Stimulated activated CD8-positive, alpha-beta memory T cell treated with anti-CD3 and anti-CD28 coated beads, Interleukin-2, amount 100 ng/mL, for 48 hours (primary cell): ENCODE results near the gene PTPRH.

Source experiments
- DNase-seq, 2 donors: peaks; one replicate each; pipeline ENCODE4 v3.0.0-alpha.2; 2020; ENCODE audit warnings: low read depth in 2 of 2

PTPRH gene

DNA sequence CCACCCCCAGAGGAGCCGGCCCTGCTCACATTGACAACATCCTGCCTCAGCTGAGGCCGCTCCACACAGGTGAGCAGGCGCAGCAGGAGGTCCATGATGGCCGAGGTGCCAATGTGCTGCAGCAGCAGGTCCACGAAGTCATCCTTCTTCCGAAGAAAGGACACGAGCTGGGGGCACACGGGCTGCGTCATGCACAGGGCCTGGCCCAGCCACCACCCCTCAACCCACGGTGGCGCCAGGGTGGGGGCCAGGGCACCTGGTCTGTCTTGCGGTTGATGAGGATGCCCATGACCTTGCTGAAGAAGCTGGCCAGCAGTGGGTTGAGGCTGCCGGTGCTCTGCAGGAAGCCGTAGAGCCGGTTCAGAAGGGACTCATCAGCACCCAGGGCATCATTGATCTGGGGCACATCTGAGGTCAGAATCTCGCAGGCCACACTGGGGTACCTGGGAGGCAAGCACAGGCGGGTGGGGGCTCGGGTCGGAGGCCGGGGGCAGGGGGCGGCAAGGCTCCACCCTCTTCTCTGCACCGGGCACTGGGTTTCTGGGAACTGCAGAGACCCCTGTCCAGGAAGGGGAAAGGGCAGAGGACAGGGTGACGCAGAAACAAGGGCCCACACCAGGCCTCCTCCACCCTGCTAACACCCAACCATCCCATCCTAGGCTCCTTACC lies 36.1 kb upstream of the PTPRH start:
- DNase-seq, result no peak

GRCh38 chr19:55244004-55244680 lies 34.8 kb upstream of the PTPRH start:
- no peak for DNase-seq

DNA sequence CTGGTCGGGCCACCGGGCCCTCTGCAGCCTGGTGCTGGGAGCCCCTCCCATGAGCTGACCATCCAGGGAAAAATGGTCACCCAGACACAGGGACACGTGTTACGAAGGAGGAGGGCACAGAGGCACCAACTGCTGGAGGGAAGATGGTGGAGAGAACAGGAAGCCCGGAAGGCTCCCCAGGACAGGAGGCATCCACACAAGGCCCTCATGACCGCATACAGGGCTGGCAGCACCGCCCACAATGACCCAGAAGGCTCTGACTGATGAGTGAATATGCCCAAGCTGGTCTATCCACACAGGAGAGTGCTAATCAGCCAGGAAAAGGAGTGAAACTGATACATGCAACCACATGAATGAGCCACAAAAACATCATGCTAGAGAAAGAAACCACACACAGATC lies 33.2 kb upstream of the PTPRH start:
- DNase-seq, result no peak

GRCh38 chr19:55241935-55242464 lies 32.7 kb upstream of the PTPRH start:
- no peak for DNase-seq

GRCh38 chr19:55241143-55241934 lies 32.0 kb upstream of the PTPRH start:
- no peak for DNase-seq

GRCh38 chr19:55240713-55241020 lies 31.4 kb upstream of the PTPRH start:
- no peak for DNase-seq

GRCh38 chr19:55239004-55239403 lies 29.7 kb upstream of the PTPRH start:
- DNase-seq, result no peak

DNA sequence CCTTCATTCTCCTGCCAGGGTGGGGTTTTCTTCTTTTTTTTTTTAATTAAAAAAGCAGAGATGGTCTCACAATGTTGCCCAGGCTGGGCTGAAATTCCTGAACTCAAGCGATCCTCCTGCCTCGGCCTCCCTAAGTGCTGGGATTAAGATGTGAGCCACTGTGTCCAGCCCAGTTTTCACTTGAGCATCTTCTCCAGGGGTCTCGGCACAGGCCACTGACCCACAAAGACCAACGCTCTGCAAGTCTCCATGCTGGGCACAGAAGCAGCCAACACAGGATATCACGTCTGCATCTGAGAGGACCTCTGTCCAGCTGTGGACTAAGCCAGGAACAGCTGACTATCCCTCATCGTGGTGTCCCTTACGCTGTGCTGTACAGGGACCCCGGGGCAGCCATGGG lies 28.7 kb upstream of the PTPRH start:
- DNase-seq, result no peak

DNA sequence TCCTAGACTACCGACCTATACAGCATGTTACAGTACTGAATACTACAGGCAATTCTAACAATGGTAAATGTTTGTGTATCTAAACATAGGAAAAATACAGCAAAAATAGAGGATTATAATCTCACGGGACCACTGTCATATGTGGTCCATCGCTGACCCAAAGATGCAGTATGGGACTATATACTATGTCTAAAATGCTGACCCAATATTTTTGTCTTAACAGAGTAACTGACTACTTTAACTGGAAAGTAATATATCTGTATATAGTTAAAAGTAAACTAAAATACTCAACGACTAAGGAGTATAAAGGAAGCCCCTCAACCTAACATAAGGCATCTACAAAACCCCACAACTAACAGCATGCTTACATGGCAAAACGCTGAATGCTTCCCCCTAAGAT lies 23.7 kb upstream of the PTPRH start:
- DNase-seq, result no peak

DNA sequence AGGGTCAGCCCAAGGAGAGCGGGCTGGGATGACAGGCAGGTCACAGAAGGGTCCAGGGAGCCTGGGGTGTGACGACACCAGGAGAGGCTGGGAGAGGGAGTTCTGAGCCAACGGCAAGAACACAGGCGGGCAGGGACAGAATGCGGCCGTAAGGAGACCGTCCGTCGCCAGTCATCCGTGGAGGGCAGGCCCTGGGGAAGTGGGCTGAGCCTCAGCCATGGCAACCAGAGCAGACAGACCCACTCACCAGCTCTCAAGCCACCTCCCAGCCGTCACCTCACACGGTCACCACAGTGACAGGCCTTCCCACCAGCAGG lies 22.9 kb upstream of the PTPRH start:
- DNase-seq, result no peak

DNA sequence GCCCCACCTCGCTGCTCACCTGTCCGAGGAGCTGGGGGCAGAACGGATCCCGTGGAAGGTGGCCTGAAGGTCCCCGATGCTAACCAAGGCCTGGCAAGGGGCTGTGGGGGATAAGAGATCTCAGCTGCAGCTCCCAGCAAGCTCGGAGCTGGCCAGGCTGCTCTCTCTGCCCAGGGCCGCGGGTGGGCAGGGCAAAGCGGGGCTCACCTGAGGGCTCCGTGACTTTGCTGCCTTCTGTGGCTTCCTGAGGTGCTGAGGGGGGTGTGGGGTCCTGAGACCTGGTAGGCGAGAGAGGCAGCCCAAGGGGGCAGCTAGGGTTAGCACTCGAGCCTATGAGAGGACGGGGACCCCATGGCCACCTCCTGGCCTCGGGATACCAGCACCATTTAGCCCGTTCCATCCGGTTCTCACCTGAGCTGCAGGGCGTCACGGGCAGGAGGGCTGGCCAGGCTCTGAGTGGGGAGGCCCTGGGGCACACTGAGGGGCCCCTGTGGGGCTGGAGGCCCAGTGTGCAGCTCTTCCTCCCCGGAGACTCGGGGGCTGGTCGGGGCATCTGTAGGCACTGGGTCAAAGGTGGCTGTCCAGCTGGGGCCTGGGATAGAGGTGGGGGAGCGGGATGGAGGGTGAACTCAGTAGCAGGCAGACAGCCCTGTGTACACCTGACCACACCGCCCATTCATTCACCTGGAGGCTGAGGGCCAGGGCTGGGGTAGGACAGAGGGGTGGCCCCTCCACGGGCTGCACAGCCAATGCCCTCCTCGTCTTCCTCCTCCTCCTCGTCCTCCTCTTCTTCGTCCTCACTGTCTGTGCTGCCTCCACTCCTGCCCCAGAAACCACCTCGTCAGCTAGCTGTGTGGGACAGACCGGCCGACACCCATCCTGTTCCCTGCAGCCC lies 22.3 kb upstream of the PTPRH start:
- DNase-seq, result no peak

GRCh38 chr19:55230780-55231179 lies 21.5 kb upstream of the PTPRH start:
- no peak for DNase-seq

DNA sequence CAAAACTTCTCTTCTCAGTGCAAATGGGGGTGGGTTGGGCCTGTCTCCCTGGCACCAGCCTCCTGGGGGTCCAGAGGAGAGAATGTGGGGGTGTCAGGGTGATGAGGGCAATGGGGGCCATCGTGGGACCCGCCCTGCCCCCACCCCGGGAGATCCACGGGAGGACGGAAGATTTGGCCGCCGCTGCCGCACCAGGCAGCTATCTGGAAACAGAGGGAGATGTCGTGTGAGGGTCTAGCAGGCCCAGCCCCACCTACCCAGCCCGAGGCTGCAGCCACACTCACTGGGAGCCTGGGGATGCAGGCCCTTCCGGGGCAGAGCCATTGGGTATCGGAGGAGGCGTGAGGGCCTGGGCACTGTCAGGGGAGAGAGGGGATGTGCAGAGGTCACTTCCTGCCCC lies 21.0 kb upstream of the PTPRH start:
- no peak for DNase-seq

GRCh38 chr19:55229789-55230182 lies 20.5 kb upstream of the PTPRH start:
- no peak for DNase-seq

- DNase-seq, result no peak
These were observed 20.0 kb upstream of the PTPRH start for GRCh38 chr19:55229145-55229788.

GRCh38 chr19:55228403-55229031 lies 19.2 kb upstream of the PTPRH start, which contains the start of gene TMEM86B:
Gene TMEM86B (minus strand): TSS chr19:55228763. CDS start chr19:55228741, 22 bp downstream.
- no peak for DNase-seq

DNA sequence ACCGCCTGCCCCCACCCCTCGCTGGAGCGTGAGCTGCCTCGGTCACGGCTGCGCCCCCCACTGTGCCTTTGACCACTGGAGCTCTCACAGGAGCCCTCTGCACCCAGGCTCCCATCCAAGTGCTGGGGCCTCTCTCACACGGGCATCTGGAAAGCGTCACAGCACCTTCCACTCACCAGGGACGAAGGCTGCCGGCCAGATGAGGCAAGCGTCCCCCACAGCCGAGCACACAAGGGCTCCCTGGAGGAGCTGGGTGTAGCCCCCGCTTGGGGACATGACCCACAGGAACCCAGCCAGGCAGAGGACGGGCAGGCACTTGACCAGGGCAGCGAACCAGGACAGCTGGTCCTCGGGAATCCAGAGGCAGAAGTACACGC lies 18.7 kb upstream of the PTPRH start:
- no peak for DNase-seq

- no peak for DNase-seq
These were observed 18.1 kb upstream of the PTPRH start for GRCh38 chr19:55227241-55228014.

DNA sequence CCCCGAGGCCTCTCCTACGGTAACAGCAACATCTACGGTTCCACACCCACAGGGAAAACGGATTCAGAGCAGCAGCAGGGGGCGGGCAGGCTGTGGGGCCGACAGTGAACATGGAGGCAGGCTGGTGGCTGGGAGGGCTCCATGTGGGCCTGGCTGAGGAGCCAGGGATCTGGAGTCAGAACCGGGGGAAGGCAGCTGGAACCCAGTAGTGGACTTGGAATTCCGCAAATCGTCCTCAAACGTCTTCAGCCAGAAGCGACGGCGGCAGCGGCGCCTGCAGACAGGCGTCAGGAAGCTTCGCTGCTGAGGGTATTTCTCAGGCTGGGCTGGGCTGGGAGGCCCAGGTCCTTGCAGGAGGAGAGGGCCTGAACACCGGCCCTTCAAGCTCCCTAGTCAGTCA lies 17.5 kb upstream of the PTPRH start:
- no peak for DNase-seq

DNA sequence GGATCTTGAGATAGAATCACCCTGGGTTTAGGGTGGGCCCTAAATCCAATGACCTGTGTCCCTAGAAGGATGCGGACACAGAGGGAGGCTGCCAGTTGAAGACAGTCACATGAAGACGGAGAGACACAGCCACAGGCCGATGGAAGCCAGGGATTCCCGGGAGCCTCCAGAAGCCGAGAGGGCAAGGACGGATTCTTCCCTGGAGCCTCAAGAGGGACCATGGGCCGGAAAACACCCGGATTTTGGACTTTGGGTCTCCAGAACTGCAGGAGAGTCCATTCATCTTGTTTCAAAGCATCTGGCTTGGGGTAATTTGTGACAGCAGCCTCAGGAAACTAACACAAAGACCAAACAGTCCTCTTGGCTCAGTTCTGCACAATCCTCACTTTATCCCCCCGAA lies 17.0 kb upstream of the PTPRH start:
- no peak for DNase-seq
